CD4-positive, alpha-beta T cell (primary cell): Measurements from ENCODE around the gene CHKA. TPM values are rescaled to one million over a fixed set of nuclear protein-coding genes. Genes with fewer than 3 reads are reported as not detected.

ENCODE experiments used
- ATAC-seq: fragments of 200-7000 bp; cut with Tn5 transposase; one replicate; pipeline ENCODE4 v1.10.0; 2022; ENCODE audit warnings: mild to moderate bottlenecking; ENCODE audit not compliant: poor library complexity
- CTCF ChIA-PET: fragments of 350-600 bp; sonication (Branson Sonifier 250); formaldehyde crosslinking; loops from one replicate; lab custom pipeline; 2021; ENCODE audit warnings: antibody characterized with exemption, inconsistent platforms; lab: Charles Lee
- POLR2A ChIA-PET: fragments of 350-600 bp; sonication (Branson Sonifier 250); formaldehyde crosslinking; loops from one replicate; lab custom pipeline; 2021; ENCODE audit warnings: antibody characterized with exemption, inconsistent platforms; lab: Charles Lee
- DNase-seq, 14 experiments: peaks; one replicate each; pipeline ENCODE4 v3.0.0-alpha.2; 2013 to 2020; ENCODE audit warnings: mixed read lengths in 2 of 14
- H3K27ac ChIP-seq, 2 donors: one replicate each; pipeline versions ENCODE4 v1.5.1 to v1.7.0; 2013; ENCODE audit warnings: low read length in 2 of 2, low read depth in 1 of 2, mild to moderate bottlenecking in 1 of 2
- H3K27me3 ChIP-seq, 2 experiments: 1 replicate in 1 of 2; 2 replicates in 1 of 2; pipeline versions ENCODE4 v1.6.1 to v1.7.0; 2013; ENCODE audit warnings: low read length in 2 of 2, control low read depth in 1 of 2, mild to moderate bottlenecking in 1 of 2, moderate library complexity in 1 of 2; ENCODE audit not compliant: insufficient read depth in 2 of 2, control insufficient read depth in 1 of 2
- H3K36me3 ChIP-seq: one replicate; pipeline ENCODE4 v1.6.1; 2013; ENCODE audit warnings: low read length, control low read depth; ENCODE audit not compliant: insufficient read depth
- H3K4me1 ChIP-seq: one replicate; pipeline ENCODE4 v1.6.1; 2013; ENCODE audit warnings: low read length, control low read depth; ENCODE audit not compliant: insufficient read depth
- H3K4me3 ChIP-seq: one replicate; pipeline ENCODE4 v1.5.1; 2013; ENCODE audit warnings: mild to moderate bottlenecking, low read length, moderate library complexity
- H3K9me3 ChIP-seq, 2 experiments: 1 replicate in 1 of 2; 2 replicates in 1 of 2; pipeline versions ENCODE4 v1.6.1 to v1.7.0; 2013; ENCODE audit warnings: low read length in 2 of 2, mild to moderate bottlenecking in 2 of 2, control low read depth in 1 of 2, moderate library complexity in 1 of 2; ENCODE audit not compliant: control insufficient read depth in 1 of 2, insufficient read depth in 1 of 2
- H3K27ac Mint-ChIP-seq: one replicate; pipeline ENCODE4 v1.8.0; 2020; ENCODE audit warnings: mixed read lengths
- H3K27me3 Mint-ChIP-seq: one replicate; pipeline ENCODE4 v1.8.0; 2021; ENCODE audit warnings: mixed read lengths
- H3K36me3 Mint-ChIP-seq: one replicate; pipeline ENCODE4 v1.8.0; 2021; ENCODE audit warnings: low read depth, mixed read lengths
- H3K4me1 Mint-ChIP-seq: one replicate; pipeline ENCODE4 v1.8.0; 2021; ENCODE audit warnings: low read depth, mixed read lengths
- H3K4me3 Mint-ChIP-seq: one replicate; pipeline ENCODE4 v1.8.0; 2020; ENCODE audit warnings: mild to moderate bottlenecking, mixed read lengths
- H3K9me3 Mint-ChIP-seq: one replicate; pipeline ENCODE4 v1.8.0; 2020; ENCODE audit warnings: mixed read lengths
- CTCF ChIP-seq: fragments of 200-600 bp; IDR thresholded peaks from one replicate; pipeline ENCODE4 v1.8.0; 2022; ENCODE audit warnings: antibody characterized with exemption, mild to moderate bottlenecking
- intact Hi-C, 2 experiments: fragments of 100-400 bp; cut with DNase I in 1 of 2; cut with micrococcal nuclease in 1 of 2; formaldehyde crosslinking; loops; one replicate each; pipeline versions ENCODE4 v1.15.1 to v1.9.0; 2023 to 2025; cut with DNase I, micrococcal nuclease
- total RNA-seq, 174 experiments: library from RNA in 2 of 174; stranded (reverse) in 2 of 174; gene quantifications; one replicate each; pipeline ENCODE4 v1.2.3 and lab custom pipeline; 2021 to 2026

CHKA gene
- total RNA-seq, 2 experiments from 2014 or later: 30.1 to 31.4 TPM

GRCh38 chr11:68032003-68032402 is 89.2 kb downstream of the CHKA start:
- Mint-ChIP-seq H3K4me1 (peaks cover 29% of the 10 kb centered on the region), H3K9me3 (no peaks in the 10 kb centered on the region), H3K4me3 (peak overlapping the region; percentile 94), H3K36me3 (peaks cover 15% of the 10 kb centered on the region), H3K27me3 (no peaks in the 10 kb centered on the region), H3K27ac (peak overlapping the region; percentile 87)
- POLR2A ChIA-PET: interaction anchor here (0.8 kb wide), 1 partner anchor 126 kb away, joined by 3 read pairs; no protein-coding TSS in a partner anchor
- intact Hi-C loops: loop anchor here in 1 of 2 experiments (5.0 kb wide), 1 partner anchor 225 kb away; no protein-coding TSS in a partner anchor
- Histone ChIP-seq H3K9me3 (no peaks in the 10 kb centered on the region), H3K27me3 (no peaks in the 10 kb centered on the region), H3K4me1 (peaks cover 55% of the 10 kb centered on the region), H3K36me3 (peaks cover 25% of the 10 kb centered on the region), H3K4me3 (no peak overlapping the region), H3K27ac (no peak overlapping the region)
- CTCF ChIA-PET: no interaction called here
- ATAC-seq (no peak), DNase-seq (no peak)
- TF ChIP-seq CTCF: no peak

- Histone ChIP-seq H3K27me3 (no peaks in the 10 kb centered on the region), H3K4me3 (peak overlapping the region; percentile 79), H3K4me1 (peaks cover 46% of the 10 kb centered on the region), H3K36me3 (peaks cover 22% of the 10 kb centered on the region), H3K27ac (peak overlapping the region; percentile 76 to 79), H3K9me3 (no peaks in the 10 kb centered on the region)
- Mint-ChIP-seq H3K9me3 (no peaks in the 10 kb centered on the region), H3K36me3 (peaks cover 11% of the 10 kb centered on the region), H3K27me3 (no peaks in the 10 kb centered on the region), H3K4me1 (peaks cover 24% of the 10 kb centered on the region), H3K27ac (peak overlapping the region; percentile 87), H3K4me3 (peak overlapping the region; percentile 94)
- TF ChIP-seq CTCF: no peak
- no peak for ATAC-seq
- ChIA-PET POLR2A (interaction anchor here (1.0 to 2.7 kb wide), 3 partner anchors 8 to 89 kb away, joined by 3 to 21 read pairs (median 9); partner anchors contain the start of gene TCIRG1), CTCF (no interaction called here)
- peak in 3 of 14 experiments; percentile 29 to 53 (median 39) for DNase-seq
- intact Hi-C loops: loop anchor here in 1 of 2 experiments (2.0 to 5.0 kb wide), 3 partner anchors 90 to 240 kb away; partner anchors contain the start of genes C11orf24 and CHKA
Observed at GRCh38 chr11:68031144-68031464, 90.1 kb downstream of the CHKA start.

- Mint-ChIP-seq H3K27me3 (no peaks in the 10 kb centered on the region), H3K27ac (peak within 1 kb of the TSS; percentile 87), H3K4me1 (peaks cover 24% of the 10 kb centered on the region), H3K4me3 (peak within 1 kb of the TSS; percentile 94), H3K9me3 (no peaks in the 10 kb centered on the region), H3K36me3 (peaks cover 11% of the 10 kb centered on the region)
- Histone ChIP-seq H3K27ac (peak within 1 kb of the TSS; percentile 76 to 79), H3K27me3 (no peaks in the 10 kb centered on the region), H3K36me3 (peaks cover 22% of the 10 kb centered on the region), H3K4me3 (peak within 1 kb of the TSS; percentile 79), H3K4me1 (peaks cover 43% of the 10 kb centered on the region), H3K9me3 (no peaks in the 10 kb centered on the region)
- DNase-seq (peak; percentile 90 to 99 (median 94)), ATAC-seq (peak; percentile 95)
- ChIA-PET POLR2A (interaction anchor here (0.7 to 2.7 kb wide), 4 partner anchors 8 to 90 kb away, joined by 3 to 21 read pairs (median 6); partner anchors contain the start of gene TCIRG1), CTCF (interaction anchor here (0.7 to 1.2 kb wide), 2 partner anchors 36 to 75 kb away, joined by 3 read pairs; no protein-coding TSS in a partner anchor)
- no peak for TF ChIP-seq CTCF
- intact Hi-C loops: loop anchor here (1.0 to 5.0 kb wide), 4 partner anchors 9 to 240 kb away; partner anchors contain the start of genes C11orf24 (in 1 of the 2), CHKA (in 1 of the 2) and TCIRG1 (in 1 of the 2)
Observed at GRCh38 chr11:68030318-68031143, 90.7 kb downstream of the CHKA start, which contains the start of gene NDUFS8. TSS of gene NDUFS8 (plus strand) at chr11:68030681. CDS start at chr11:68032152, 1,471 bp downstream.
